Mesenchymal stem cell (in vitro differentiated cells and primary cell): ENCODE data around the gene NBDY.
"Not testable (repeated sequence)": the region's sequence is repeated elsewhere in the genome, so short reads cannot be mapped to it uniquely, and the experiment has no call there.

Source experiments
- DNase-seq: peaks from one replicate; pipeline ENCODE4 v3.0.0-alpha.2; 2013
- H2AFZ ChIP-seq: one replicate; pipeline ENCODE4 v1.6.1; 2013; ENCODE audit warnings: low read depth, mild to moderate bottlenecking, control low read depth, inconsistent platforms, low read length, moderate library complexity
- H2AK5ac ChIP-seq: 2 replicates; pipeline ENCODE4 v1.6.1; 2013; ENCODE audit warnings: low read length, moderate library complexity, mild to moderate bottlenecking, inconsistent platforms; ENCODE audit not compliant: severe bottlenecking
- H2BK120ac ChIP-seq: one replicate; pipeline ENCODE4 v1.6.1; 2013; ENCODE audit warnings: low read depth, mild to moderate bottlenecking, inconsistent platforms, low read length, moderate library complexity
- H2BK12ac ChIP-seq, 2 experiments: one replicate each; pipeline ENCODE4 v1.6.1; 2013; ENCODE audit warnings: inconsistent platforms in 2 of 2, low read length in 2 of 2, mild to moderate bottlenecking in 2 of 2, moderate library complexity in 2 of 2, control low read depth in 1 of 2
- H2BK15ac ChIP-seq: one replicate; pipeline ENCODE4 v1.6.1; 2013; ENCODE audit warnings: mild to moderate bottlenecking, low read depth, inconsistent platforms; ENCODE audit not compliant: poor library complexity, severe bottlenecking
- H2BK5ac ChIP-seq: 2 replicates; pipeline ENCODE4 v1.6.1; 2013; ENCODE audit warnings: low read depth, mild to moderate bottlenecking, low read length, control low read depth, inconsistent platforms; ENCODE audit not compliant: poor library complexity, severe bottlenecking
- H3K14ac ChIP-seq, 2 experiments: one replicate each; pipeline ENCODE4 v1.6.1; 2013; ENCODE audit warnings: inconsistent platforms in 2 of 2, low read length in 2 of 2, control low read depth in 1 of 2, mild to moderate bottlenecking in 1 of 2, moderate library complexity in 1 of 2
- H3K18ac ChIP-seq, 2 experiments: one replicate each; pipeline ENCODE4 v1.6.1; 2013; ENCODE audit warnings: inconsistent platforms in 2 of 2, low read length in 2 of 2, control low read depth in 1 of 2, low read depth in 1 of 2, mild to moderate bottlenecking in 1 of 2
- H3K23ac ChIP-seq, 2 experiments: one replicate each; pipeline ENCODE4 v1.6.1; 2013; ENCODE audit warnings: inconsistent platforms in 2 of 2, low read length in 2 of 2, mild to moderate bottlenecking in 2 of 2, moderate library complexity in 2 of 2, control low read depth in 1 of 2
- H3K27ac ChIP-seq: 2 replicates; pipeline ENCODE4 v1.5.1; 2013; ENCODE audit warnings: mild to moderate bottlenecking, moderate library complexity, low read length, control low read depth, inconsistent platforms; ENCODE audit not compliant: poor library complexity, severe bottlenecking
- H3K27me3 ChIP-seq, 2 experiments: 2 replicates each; pipeline versions ENCODE4 v1.6.1 to v1.7.0; 2013; ENCODE audit warnings: low read length in 2 of 2, mild to moderate bottlenecking in 2 of 2, moderate library complexity in 2 of 2, control low read depth in 1 of 2, inconsistent platforms in 1 of 2; ENCODE audit not compliant: control insufficient read depth in 1 of 2, insufficient read depth in 1 of 2
- H3K36me3 ChIP-seq, 2 experiments: 2 replicates each; pipeline versions ENCODE4 v1.6.1 to v1.7.0; 2013; ENCODE audit warnings: low read length in 2 of 2, control low read depth in 1 of 2, inconsistent platforms in 1 of 2, low read depth in 1 of 2, mild to moderate bottlenecking in 1 of 2; ENCODE audit not compliant: insufficient read depth in 2 of 2, control insufficient read depth in 1 of 2
- H3K4ac ChIP-seq, 2 experiments: one replicate each; pipeline ENCODE4 v1.6.1; 2013; ENCODE audit warnings: inconsistent platforms in 2 of 2, low read length in 2 of 2, mild to moderate bottlenecking in 2 of 2, moderate library complexity in 2 of 2, control low read depth in 1 of 2, low read depth in 1 of 2
- H3K4me1 ChIP-seq: 2 replicates; pipeline ENCODE4 v1.6.1; 2013; ENCODE audit warnings: low read depth, low read length, control low read depth; ENCODE audit not compliant: control insufficient read depth, insufficient read depth
- H3K4me2 ChIP-seq: 2 replicates; pipeline ENCODE4 v1.6.1; 2013; ENCODE audit warnings: low read length, mild to moderate bottlenecking, inconsistent platforms; ENCODE audit not compliant: poor library complexity, severe bottlenecking
- H3K4me3 ChIP-seq, 2 experiments: 2 replicates each; pipeline versions ENCODE4 v1.5.1 to v1.7.0; 2013; ENCODE audit warnings: low read length in 2 of 2, mild to moderate bottlenecking in 2 of 2, control low read depth in 1 of 2, low read depth in 1 of 2; ENCODE audit not compliant: insufficient read depth in 1 of 2
- H3K79me1 ChIP-seq: replicated peaks from 2 replicates; pipeline ENCODE4 v1.6.1; 2013; ENCODE audit warnings: mild to moderate bottlenecking, control low read depth, low read length, inconsistent platforms; ENCODE audit not compliant: poor library complexity, severe bottlenecking
- H3K9ac ChIP-seq: 2 replicates; pipeline ENCODE4 v1.7.0; 2013; ENCODE audit warnings: mild to moderate bottlenecking, low read length, moderate library complexity
- H3K9me3 ChIP-seq: 2 replicates; pipeline ENCODE4 v1.7.0; 2013; ENCODE audit warnings: mild to moderate bottlenecking, low read length; ENCODE audit not compliant: control insufficient read depth
- H4K8ac ChIP-seq: one replicate; pipeline ENCODE4 v1.6.1; 2013; ENCODE audit warnings: inconsistent platforms, mild to moderate bottlenecking, low read length, moderate library complexity
- H4K91ac ChIP-seq: one replicate; pipeline ENCODE4 v1.6.1; 2013; ENCODE audit warnings: mild to moderate bottlenecking, low read length, inconsistent platforms
- WGBS: methylation state at CpG from one replicate; pipeline ENCODE4 v1.1.7; 2013; ENCODE audit warnings: mixed read lengths; 5-methylcytosine and 5-hydroxymethylcytosine counted together

Gene NBDY

GRCh38 chrX:56780681-56781649, 51.9 kb downstream of the NBDY start:
- H2BK120ac ChIP-seq, H3K4me3 ChIP-seq, DNase-seq, H3K14ac ChIP-seq, H4K91ac ChIP-seq, H2AK5ac ChIP-seq, H2BK12ac ChIP-seq, H3K4me1 ChIP-seq, H3K4me2 ChIP-seq, H3K27ac ChIP-seq, H3K27me3 ChIP-seq, H2BK5ac ChIP-seq, H3K9ac ChIP-seq, H3K23ac ChIP-seq, H2AFZ ChIP-seq, H3K4ac ChIP-seq, H3K9me3 ChIP-seq, H2BK15ac ChIP-seq, H3K18ac ChIP-seq, H4K8ac ChIP-seq: not testable (repeated sequence)
- 98% methylated on average over 5 of the region's 22 CpGs for WGBS
- peaks cover 0 to 18% of the 10 kb centered on the region in 2 experiments for H3K36me3 ChIP-seq
- peaks cover 16% of the 10 kb centered on the region for H3K79me1 ChIP-seq

- Histone ChIP-seq H3K14ac (no peak overlapping the region), H3K23ac (no peak overlapping the region), H2AFZ (no peak overlapping the region), H3K9ac (no peak overlapping the region), H3K27ac (no peak overlapping the region), H3K4ac (no peak overlapping the region), H2BK5ac (no peak overlapping the region), H3K36me3 (peaks cover 0 to 19% of the 10 kb centered on the region in 2 experiments), H3K4me2 (no peak overlapping the region), H3K18ac (no peak overlapping the region), H2BK12ac (no peak overlapping the region), H2BK15ac (no peak overlapping the region), H2AK5ac (no peak overlapping the region), H2BK120ac (no peak overlapping the region), H3K27me3 (no peaks in the 10 kb centered on the region), H3K4me1 (no peaks in the 10 kb centered on the region), H4K91ac (no peak overlapping the region), H4K8ac (no peak overlapping the region), H3K9me3 (no peaks in the 10 kb centered on the region), H3K79me1 (peaks cover 18% of the 10 kb centered on the region), H3K4me3 (peak overlapping the region in 1 of 2 experiments; percentile 69)
- DNase-seq: no peak
- 94% methylated on average over 2 of the region's 2 CpGs for WGBS
Observed at GRCh38 chrX:56782352-56782751, 53.3 kb downstream of the NBDY start.

- no peak overlapping the region for H2BK5ac ChIP-seq
- WGBS: 98% methylated on average over 16 of the region's 17 CpGs
Observed at GRCh38 chrX:56782791-56783449, 53.9 kb downstream of the NBDY start.

GRCh38 chrX:56783450-56783831, 54.4 kb downstream of the NBDY start:
- Histone ChIP-seq H3K14ac (no peak overlapping the region), H3K27ac (no peak overlapping the region), H3K4me3 (peak overlapping the region in 1 of 2 experiments; percentile 69), H3K9me3 (no peaks in the 10 kb centered on the region), H3K18ac (no peak overlapping the region), H3K9ac (peak overlapping the region; percentile 70), H2BK120ac (no peak overlapping the region), H2BK5ac (no peak overlapping the region), H3K4me2 (no peak overlapping the region), H3K4ac (no peak overlapping the region), H3K79me1 (peaks cover 18% of the 10 kb centered on the region), H4K8ac (no peak overlapping the region), H2AFZ (no peak overlapping the region), H3K4me1 (no peaks in the 10 kb centered on the region), H4K91ac (no peak overlapping the region), H2BK12ac (no peak overlapping the region), H2BK15ac (no peak overlapping the region), H3K36me3 (peaks cover 0 to 28% of the 10 kb centered on the region in 2 experiments), H2AK5ac (no peak overlapping the region), H3K23ac (no peak overlapping the region), H3K27me3 (no peaks in the 10 kb centered on the region)
- no peak for DNase-seq
- WGBS: 96% methylated on average over 12 of the region's 12 CpGs

More at GRCh38 chrX:56782791-56783449, 53.9 kb downstream of the NBDY start:
- H2BK15ac ChIP-seq: no peak overlapping the region
- no peak overlapping the region for H3K14ac ChIP-seq
- H3K36me3 ChIP-seq: peaks cover 0 to 24% of the 10 kb centered on the region in 2 experiments
- H3K18ac ChIP-seq: no peak overlapping the region
- no peak overlapping the region for H3K27ac ChIP-seq
- no peak overlapping the region for H3K4me2 ChIP-seq
- no peak for DNase-seq
- no peaks in the 10 kb centered on the region for H3K27me3 ChIP-seq
- no peak overlapping the region for H2AFZ ChIP-seq
- H3K4ac ChIP-seq: no peak overlapping the region
- H3K9ac ChIP-seq: peak overlapping the region; percentile 70
- no peak overlapping the region for H2BK120ac ChIP-seq
- no peak overlapping the region for H4K91ac ChIP-seq
- H2AK5ac ChIP-seq: no peak overlapping the region
- H3K4me3 ChIP-seq: peak overlapping the region in 1 of 2 experiments; percentile 69
- no peak overlapping the region for H3K23ac ChIP-seq
- no peak overlapping the region for H4K8ac ChIP-seq
- no peaks in the 10 kb centered on the region for H3K4me1 ChIP-seq
- no peaks in the 10 kb centered on the region for H3K9me3 ChIP-seq
- H3K79me1 ChIP-seq: peaks cover 18% of the 10 kb centered on the region
- H2BK12ac ChIP-seq: peak overlapping the region in 1 of 2 experiments; percentile 11
